ENCODE results near the gene ATG9B. TPM values are rescaled to one million over a fixed set of nuclear protein-coding genes. Genes with fewer than 3 reads are reported as not detected.

ATG9B gene
- total and polyA plus RNA-seq, 4 donors: 2.3 to 21.3 (median 12.1) TPM

DNA sequence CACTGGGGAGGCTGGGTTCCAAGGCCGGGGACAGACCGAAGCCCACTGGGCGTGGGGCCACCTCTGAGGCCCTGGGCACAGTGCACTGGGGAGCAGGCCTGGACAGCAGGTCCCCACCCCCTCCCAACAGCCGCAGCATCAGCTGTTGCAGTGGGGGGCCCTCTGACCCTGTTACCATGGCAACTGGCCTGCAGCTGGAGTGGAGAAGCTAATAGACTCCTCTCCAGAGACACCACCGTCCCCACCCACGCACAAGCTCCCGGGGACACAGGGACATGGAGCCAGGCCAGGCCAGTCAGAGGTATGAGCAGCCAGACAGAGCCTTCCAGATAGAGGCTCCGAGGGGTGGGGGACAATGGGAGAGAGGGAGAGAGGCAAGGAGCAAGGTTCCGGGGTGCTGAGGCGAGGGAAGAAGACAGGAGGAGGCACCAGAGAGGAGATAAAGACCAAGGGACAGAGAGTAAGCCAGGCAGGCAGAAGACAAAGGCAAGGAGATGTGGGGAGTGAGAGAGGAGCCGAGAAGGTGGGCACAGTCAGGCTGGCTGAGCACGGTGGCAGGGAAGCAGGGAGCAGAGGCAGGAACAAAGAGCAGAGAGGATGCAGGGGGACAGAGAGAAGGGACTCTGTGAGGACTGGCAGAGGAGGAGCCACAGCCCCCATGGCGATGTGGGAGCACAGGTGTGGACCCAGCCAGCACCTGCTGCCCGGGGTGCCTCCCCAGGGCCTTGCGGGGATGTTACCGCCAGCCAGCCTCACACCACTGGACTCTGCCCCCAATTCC, 52.9 kb downstream of the ATG9B start:
- peak in 2 of 6 donors; percentile 72 to 85 for DNase-seq (ENCODE audit: low read depth in 4 of 6, low spot score in 6 of 6)
- peaks cover 74% of the 10 kb centered on the region for H3K4me1 ChIP-seq (ENCODE audit: control insufficient read depth, insufficient read depth, low read length)

DNA sequence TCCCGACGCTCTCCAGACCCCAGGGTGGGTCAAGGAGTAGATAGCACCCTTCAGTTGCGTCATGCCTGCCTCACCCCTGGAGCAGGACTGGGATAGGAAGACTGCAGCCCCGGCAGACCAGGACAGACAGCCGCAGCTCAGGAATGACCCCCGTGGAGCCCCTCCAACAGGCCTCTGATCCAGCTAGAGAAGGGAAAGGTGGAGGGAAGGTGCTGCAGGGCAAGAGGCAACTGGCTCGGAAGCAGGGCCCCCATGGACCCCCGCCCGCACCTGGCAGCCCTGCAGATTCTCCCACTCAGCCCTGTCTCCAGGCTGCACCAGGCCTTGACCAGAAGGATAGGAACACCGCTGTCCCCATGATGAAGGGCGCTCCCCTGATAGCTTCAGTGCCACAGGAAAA, 53.9 kb downstream of the ATG9B start:
- no peak for DNase-seq (ENCODE audit: low read depth in 4 of 6, low spot score in 6 of 6)
- 71% methylated on average over 11 of the region's 11 CpGs for WGBS (ENCODE audit: insufficient coverage)
- Histone ChIP-seq H3K36me3 (ENCODE audit: control insufficient read depth, insufficient read depth, low read length) (peaks cover 50% of the 10 kb centered on the region), H3K27ac (ENCODE audit: low read depth, low read length) (no peak overlapping the region), H3K4me3 (ENCODE audit: low read depth, low read length) (no peak overlapping the region), H3K9me3 (ENCODE audit: control insufficient read depth, insufficient read depth, low read length) (no peaks in the 10 kb centered on the region), H3K27me3 (ENCODE audit: control insufficient read depth, insufficient read depth, low read length) (no peaks in the 10 kb centered on the region), H3K4me1 (ENCODE audit: control insufficient read depth, insufficient read depth, low read length) (peaks cover 64% of the 10 kb centered on the region)

More for the DNA sequence above, 52.9 kb downstream of the ATG9B start:
- H3K9me3 ChIP-seq (ENCODE audit: control insufficient read depth, insufficient read depth, low read length): no peaks in the 10 kb centered on the region
- H3K4me3 ChIP-seq (ENCODE audit: low read depth, low read length): no peak overlapping the region
- no peaks in the 10 kb centered on the region for H3K27me3 ChIP-seq (ENCODE audit: control insufficient read depth, insufficient read depth, low read length)
- peaks cover 48% of the 10 kb centered on the region for H3K36me3 ChIP-seq (ENCODE audit: control insufficient read depth, insufficient read depth, low read length)
- peak overlapping the region; percentile 47 for H3K27ac ChIP-seq (ENCODE audit: low read depth, low read length)
- 26% methylated on average over 14 of the region's 16 CpGs for WGBS (ENCODE audit: insufficient coverage)

DNA sequence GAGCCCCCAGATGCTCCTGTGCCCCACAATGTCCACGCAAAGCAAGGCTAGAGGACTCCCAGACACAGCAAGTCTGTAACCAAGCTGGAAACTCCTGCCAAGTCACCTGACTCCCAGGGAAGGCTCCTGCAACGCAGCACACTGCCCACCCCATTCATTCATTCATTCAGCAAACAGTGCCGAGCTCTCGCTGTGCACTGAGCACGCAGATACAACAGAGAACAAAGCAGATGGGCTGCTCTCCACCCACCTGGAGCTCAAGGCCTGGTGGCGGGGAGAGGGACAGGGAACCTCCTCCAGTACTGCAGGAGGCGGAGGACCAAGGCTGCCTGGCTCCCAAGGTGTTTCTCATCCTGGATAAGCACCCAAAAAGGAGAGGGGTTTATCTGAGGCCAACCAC, 54.8 kb downstream of the ATG9B start:
- Histone ChIP-seq H3K9me3 (ENCODE audit: control insufficient read depth, insufficient read depth, low read length) (no peaks in the 10 kb centered on the region), H3K36me3 (ENCODE audit: control insufficient read depth, insufficient read depth, low read length) (peaks cover 59% of the 10 kb centered on the region), H3K4me3 (ENCODE audit: low read depth, low read length) (no peak overlapping the region), H3K27ac (ENCODE audit: low read depth, low read length) (no peak overlapping the region), H3K27me3 (ENCODE audit: control insufficient read depth, insufficient read depth, low read length) (no peaks in the 10 kb centered on the region), H3K4me1 (ENCODE audit: control insufficient read depth, insufficient read depth, low read length) (peaks cover 64% of the 10 kb centered on the region)
- DNase-seq (ENCODE audit: low read depth in 4 of 6, low spot score in 6 of 6): no peak
- 25% methylated on average over 4 of the region's 7 CpGs for WGBS (ENCODE audit: insufficient coverage)

DNA sequence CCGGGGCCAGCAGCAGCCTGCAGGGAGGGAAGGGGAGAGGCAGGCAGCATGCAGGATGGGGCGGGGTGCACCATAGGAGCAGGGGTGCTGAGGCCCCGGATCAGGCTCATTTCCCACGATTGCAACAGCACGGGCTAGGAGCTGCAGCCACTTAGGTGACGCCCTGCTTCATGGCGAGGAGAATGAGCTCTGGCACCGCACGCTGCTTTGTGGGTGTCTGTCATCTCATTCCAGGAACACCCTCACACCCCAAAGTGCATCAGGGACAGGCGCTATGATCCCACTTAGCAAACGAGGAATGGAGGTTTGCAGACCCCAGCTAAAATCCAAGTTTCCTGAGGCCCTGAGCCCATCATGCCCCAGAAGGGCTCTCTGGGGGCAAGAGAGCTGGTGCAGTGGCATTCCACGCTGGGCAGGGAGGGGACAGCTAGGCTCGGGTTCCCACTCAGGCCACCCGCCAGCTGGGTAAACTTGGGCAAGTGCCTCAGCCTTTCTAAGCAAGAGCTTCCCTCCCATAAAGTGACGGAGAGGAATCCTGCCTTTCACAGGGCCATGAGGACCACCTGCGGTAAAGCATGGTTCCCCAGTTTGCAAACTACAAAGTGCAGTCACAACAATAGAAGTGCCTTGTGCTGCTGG, 55.4 kb downstream of the ATG9B start:
- Histone ChIP-seq H3K4me1 (ENCODE audit: control insufficient read depth, insufficient read depth, low read length) (peaks cover 64% of the 10 kb centered on the region), H3K9me3 (ENCODE audit: control insufficient read depth, insufficient read depth, low read length) (no peaks in the 10 kb centered on the region), H3K27ac (ENCODE audit: low read depth, low read length) (no peak overlapping the region), H3K36me3 (ENCODE audit: control insufficient read depth, insufficient read depth, low read length) (peaks cover 62% of the 10 kb centered on the region), H3K27me3 (ENCODE audit: control insufficient read depth, insufficient read depth, low read length) (no peaks in the 10 kb centered on the region), H3K4me3 (ENCODE audit: low read depth, low read length) (no peak overlapping the region)
- peak in 1 of 6 donors; percentile 43 for DNase-seq (ENCODE audit: low read depth in 4 of 6, low spot score in 6 of 6)
- WGBS (ENCODE audit: insufficient coverage): 51% methylated on average over 16 of the region's 16 CpGs

DNA sequence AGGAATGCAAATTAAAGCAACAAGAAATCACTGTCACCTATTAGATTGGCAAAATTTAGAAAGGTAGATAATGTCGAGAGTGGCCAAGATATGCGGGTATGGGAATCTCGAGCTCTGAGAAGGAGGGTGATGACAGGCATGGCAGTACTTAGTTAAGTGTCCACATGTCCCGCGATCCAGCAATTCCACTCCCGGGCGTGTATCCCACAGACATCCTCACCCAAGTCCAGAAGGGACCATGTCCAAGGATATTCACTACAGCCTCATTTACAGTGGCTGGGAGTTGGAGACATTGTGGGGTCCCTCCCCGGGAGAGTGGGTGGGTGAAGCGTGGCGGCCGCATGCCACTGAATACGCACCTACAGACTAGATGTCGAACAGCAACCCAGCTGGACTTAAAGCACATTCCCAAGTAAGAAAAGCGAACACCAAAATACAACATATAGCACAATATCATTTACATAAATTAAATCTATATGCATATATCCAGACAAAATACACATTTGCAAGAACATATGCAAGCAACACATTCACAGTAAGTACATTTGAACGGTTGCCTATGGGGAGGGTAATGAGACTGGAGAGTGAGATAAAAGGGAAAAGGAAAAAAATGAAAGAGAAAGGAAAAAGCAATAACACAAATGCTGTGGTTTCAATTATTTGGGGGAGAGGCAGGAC, 56.1 kb downstream of the ATG9B start:
- WGBS (ENCODE audit: insufficient coverage): 83% methylated on average over 4 of the region's 15 CpGs
- peak in 1 of 6 donors; percentile 87 for DNase-seq (ENCODE audit: low read depth in 4 of 6, low spot score in 6 of 6)
- Histone ChIP-seq H3K27me3 (ENCODE audit: control insufficient read depth, insufficient read depth, low read length) (no peaks in the 10 kb centered on the region), H3K4me1 (ENCODE audit: control insufficient read depth, insufficient read depth, low read length) (peaks cover 66% of the 10 kb centered on the region), H3K27ac (ENCODE audit: low read depth, low read length) (no peak overlapping the region), H3K36me3 (ENCODE audit: control insufficient read depth, insufficient read depth, low read length) (peaks cover 62% of the 10 kb centered on the region), H3K9me3 (ENCODE audit: control insufficient read depth, insufficient read depth, low read length) (no peaks in the 10 kb centered on the region), H3K4me3 (ENCODE audit: low read depth, low read length) (no peak overlapping the region)

DNA sequence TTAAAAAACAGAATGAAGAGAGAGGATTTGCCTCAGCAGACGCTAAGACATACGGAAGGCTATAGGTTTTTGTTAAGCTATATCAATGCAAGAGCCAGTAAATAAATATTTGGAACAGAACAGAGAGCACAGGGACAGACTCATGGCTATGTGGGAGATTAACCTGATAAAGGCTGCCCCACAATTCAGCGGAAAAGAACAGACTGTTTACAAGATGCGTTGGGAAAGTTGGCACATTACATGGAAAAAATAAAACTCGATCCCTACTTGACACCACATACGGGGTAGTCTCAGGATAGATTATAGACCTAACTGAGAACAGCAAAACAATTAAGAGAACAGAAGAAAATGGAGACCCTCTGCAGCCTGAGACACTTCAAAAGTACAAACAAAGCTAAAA, 56.9 kb downstream of the ATG9B start:
- H3K27me3 ChIP-seq (ENCODE audit: control insufficient read depth, insufficient read depth, low read length): no peaks in the 10 kb centered on the region
- 100% methylated on average over 2 of the region's 6 CpGs for WGBS (ENCODE audit: insufficient coverage)
- no peak for DNase-seq (ENCODE audit: low read depth in 4 of 6, low spot score in 6 of 6)
- no peaks in the 10 kb centered on the region for H3K9me3 ChIP-seq (ENCODE audit: control insufficient read depth, insufficient read depth, low read length)
- no peak overlapping the region for H3K27ac ChIP-seq (ENCODE audit: low read depth, low read length)
- peaks cover 67% of the 10 kb centered on the region for H3K36me3 ChIP-seq (ENCODE audit: control insufficient read depth, insufficient read depth, low read length)
- peaks cover 69% of the 10 kb centered on the region for H3K4me1 ChIP-seq (ENCODE audit: control insufficient read depth, insufficient read depth, low read length)
- no peak overlapping the region for H3K4me3 ChIP-seq (ENCODE audit: low read depth, low read length)

DNA sequence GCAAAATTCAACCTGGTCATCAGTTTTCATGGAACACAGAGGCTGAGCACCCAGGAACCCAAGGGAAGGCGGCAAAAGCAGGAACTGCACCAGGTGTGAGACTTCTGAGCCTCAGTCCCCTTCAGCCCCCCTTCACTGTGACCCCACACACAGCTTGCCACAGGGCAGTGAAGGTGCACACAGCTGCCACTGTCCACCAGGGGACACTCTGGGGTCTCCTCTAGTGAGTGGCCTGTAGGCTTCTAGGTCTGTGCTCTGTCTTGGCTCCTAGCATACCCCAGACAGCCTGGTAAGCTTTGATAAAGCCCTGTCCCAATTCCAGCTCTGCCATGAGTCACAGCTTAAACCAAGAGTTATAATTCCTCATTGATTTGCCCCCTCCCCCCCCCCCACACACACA, 58.3 kb downstream of the ATG9B start:
- H3K27me3 ChIP-seq (ENCODE audit: control insufficient read depth, insufficient read depth, low read length): no peaks in the 10 kb centered on the region
- DNase-seq (ENCODE audit: low read depth in 4 of 6, low spot score in 6 of 6): no peak
- H3K4me3 ChIP-seq (ENCODE audit: low read depth, low read length): no peak overlapping the region
- H3K36me3 ChIP-seq (ENCODE audit: control insufficient read depth, insufficient read depth, low read length): peaks cover 64% of the 10 kb centered on the region
- H3K27ac ChIP-seq (ENCODE audit: low read depth, low read length): no peak overlapping the region
- H3K4me1 ChIP-seq (ENCODE audit: control insufficient read depth, insufficient read depth, low read length): peaks cover 65% of the 10 kb centered on the region
- H3K9me3 ChIP-seq (ENCODE audit: control insufficient read depth, insufficient read depth, low read length): no peaks in the 10 kb centered on the region
- 71% methylated on average over 1 of the region's 1 CpG for WGBS (ENCODE audit: insufficient coverage)

DNA sequence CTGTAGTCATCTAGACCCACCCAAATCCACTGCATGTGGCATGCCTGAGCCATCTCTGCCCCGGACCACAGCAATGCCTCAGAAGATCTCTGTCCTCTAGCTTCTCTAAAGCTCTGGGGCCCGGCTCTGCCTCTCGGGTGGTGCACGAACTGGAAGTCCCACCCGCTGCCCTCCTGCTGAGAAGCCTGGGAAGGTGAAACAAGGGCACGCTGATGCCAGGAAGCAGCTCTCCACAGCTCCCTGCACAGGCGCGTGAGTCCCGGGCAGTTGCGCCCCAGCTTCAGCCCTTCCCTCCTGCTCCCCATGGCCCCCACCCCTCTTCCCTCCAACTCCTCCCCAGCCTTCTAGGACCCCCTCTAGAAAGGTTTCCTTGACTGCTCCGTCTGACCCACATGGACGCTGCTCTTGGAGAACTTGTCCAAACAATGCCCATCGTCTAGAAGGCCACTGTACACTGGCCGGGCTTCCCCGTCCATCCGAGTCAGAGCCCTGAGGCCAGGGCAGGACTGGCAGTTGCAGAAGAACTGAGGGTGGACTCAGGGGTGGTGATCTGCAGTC, 58.9 kb downstream of the ATG9B start:
- Histone ChIP-seq H3K4me1 (ENCODE audit: control insufficient read depth, insufficient read depth, low read length) (peaks cover 59% of the 10 kb centered on the region), H3K4me3 (ENCODE audit: low read depth, low read length) (no peak overlapping the region), H3K36me3 (ENCODE audit: control insufficient read depth, insufficient read depth, low read length) (peaks cover 57% of the 10 kb centered on the region), H3K9me3 (ENCODE audit: control insufficient read depth, insufficient read depth, low read length) (no peaks in the 10 kb centered on the region), H3K27me3 (ENCODE audit: control insufficient read depth, insufficient read depth, low read length) (no peaks in the 10 kb centered on the region), H3K27ac (ENCODE audit: low read depth, low read length) (no peak overlapping the region)
- 85% methylated on average over 16 of the region's 16 CpGs for WGBS (ENCODE audit: insufficient coverage)
- no peak for DNase-seq (ENCODE audit: low read depth in 4 of 6, low spot score in 6 of 6)
